SK-N-SH treated with all-trans-retinoic acid at 6 μM for 48 hours (cell line): Measurements from ENCODE around the gene PRPF31.

ENCODE experiments used
- ATAC-seq: fragments of 200-7000 bp; cut with Tn5 transposase; 3 replicates; pipeline ENCODE4 v1.9.1; 2020; ENCODE audit warnings: mild to moderate bottlenecking, moderate library complexity
- BACH2 ChIP-seq: fragments of 250-450 bp; sonication (Bioruptor Pico); IDR thresholded peaks from 2 replicates; pipeline ENCODE4 v1.9.0; 2021; ENCODE audit warnings: mild to moderate bottlenecking, borderline replicate concordance
- CSDC2 ChIP-seq: fragments of 250-450 bp; sonication (Bioruptor Pico); IDR thresholded peaks from 2 replicates; pipeline ENCODE4 v1.5.0; 2020; ENCODE audit warnings: mild to moderate bottlenecking, moderate library complexity
- ESRRG ChIP-seq: fragments of 250-450 bp; sonication (Bioruptor Pico); IDR thresholded peaks from 2 replicates; pipeline ENCODE4 v1.6.1; 2021; ENCODE audit warnings: mild to moderate bottlenecking
- GLIS3 ChIP-seq: fragments of 250-450 bp; sonication (Bioruptor Pico); IDR thresholded peaks from 2 replicates; pipeline ENCODE4 v1.5.0; 2020; ENCODE audit warnings: mild to moderate bottlenecking, moderate library complexity
- ISL1 ChIP-seq: fragments of 250-450 bp; sonication (Bioruptor Pico); IDR thresholded peaks from 2 replicates; pipeline ENCODE4 v2.1.2; 2022; ENCODE audit warnings: mild to moderate bottlenecking, moderate library complexity
- OSR1 ChIP-seq: fragments of 250-450 bp; sonication (Bioruptor Pico); IDR thresholded peaks from 2 replicates; pipeline ENCODE4 v1.8.0; 2022; ENCODE audit warnings: moderate library complexity, mild to moderate bottlenecking, inconsistent platforms
- PPARA ChIP-seq: fragments of 250-450 bp; sonication (Bioruptor Pico); IDR thresholded peaks from 2 replicates; pipeline ENCODE4 v1.5.0; 2020; ENCODE audit warnings: mild to moderate bottlenecking, borderline replicate concordance
- SNAI2 ChIP-seq: fragments of 250-450 bp; sonication (Bioruptor Pico); IDR thresholded peaks from 2 replicates; pipeline ENCODE4 v1.5.0; 2020; ENCODE audit warnings: mild to moderate bottlenecking, moderate library complexity
- TCF4 ChIP-seq: fragments of 250-450 bp; sonication (Bioruptor Pico); IDR thresholded peaks from 2 replicates; pipeline ENCODE4 v1.8.0; 2021; ENCODE audit warnings: mild to moderate bottlenecking, moderate library complexity, borderline replicate concordance
- TOX ChIP-seq: fragments of 250-450 bp; sonication (Bioruptor Pico); IDR thresholded peaks from 2 replicates; pipeline ENCODE4 v1.8.0; 2021; ENCODE audit warnings: mild to moderate bottlenecking, moderate library complexity, borderline replicate concordance
- ZFP3 ChIP-seq: fragments of 250-450 bp; sonication (Bioruptor Pico); IDR thresholded peaks from 2 replicates; pipeline ENCODE4 v1.5.0; 2020; ENCODE audit warnings: mild to moderate bottlenecking, moderate library complexity
- ZFP30 ChIP-seq: fragments of 450-650 bp; formaldehyde crosslinking; IDR thresholded peaks from 2 replicates; pipeline ENCODE4 v1.5.0; 2022; ENCODE audit warnings: mild to moderate bottlenecking, moderate library complexity
- ZNF565 ChIP-seq: fragments of 450-650 bp; formaldehyde crosslinking; conservative IDR thresholded peaks from 2 replicates; pipeline ENCODE4 v1.5.0; 2020; ENCODE audit warnings: low read depth, mild to moderate bottlenecking, moderate library complexity
- ZNF70 ChIP-seq: fragments of 450-650 bp; formaldehyde crosslinking; IDR thresholded peaks from 2 replicates; pipeline ENCODE4 v1.5.0; 2020; ENCODE audit warnings: mild to moderate bottlenecking, moderate library complexity
- ZNF8 ChIP-seq: fragments of 450-650 bp; formaldehyde crosslinking; IDR thresholded peaks from 2 replicates; pipeline ENCODE4 v1.5.0; 2020; ENCODE audit warnings: mild to moderate bottlenecking, moderate library complexity
- TF ChIP-seq, protein P1 (sequence below): fragments of 250-450 bp; sonication (Bioruptor Pico); IDR thresholded peaks from 2 replicates; pipeline ENCODE4 v1.8.0; 2021; ENCODE audit warnings: low read depth, mild to moderate bottlenecking, moderate library complexity, borderline replicate concordance
- TF ChIP-seq, protein P2 (sequence below): fragments of 250-450 bp; sonication (Bioruptor Pico); IDR thresholded peaks from 2 replicates; pipeline ENCODE4 v1.5.1; 2020; ENCODE audit warnings: low read depth, mild to moderate bottlenecking, moderate library complexity
- TF ChIP-seq, protein P3 (sequence below): fragments of 250-450 bp; sonication (Bioruptor Pico); IDR thresholded peaks from 2 replicates; pipeline ENCODE4 v1.5.0; 2020; ENCODE audit warnings: mild to moderate bottlenecking, moderate library complexity
- TF ChIP-seq, protein P4 (sequence below): fragments of 250-450 bp; sonication (Bioruptor Pico); IDR thresholded peaks from 2 replicates; pipeline ENCODE4 v1.8.0; 2020; ENCODE audit warnings: mild to moderate bottlenecking, moderate library complexity, borderline replicate concordance
- TF ChIP-seq, protein P5 (sequence below): fragments of 250-450 bp; sonication (Bioruptor Pico); IDR thresholded peaks from 2 replicates; pipeline ENCODE4 v1.5.1; 2021; ENCODE audit warnings: mild to moderate bottlenecking, moderate library complexity

PRPF31 gene

DNA sequence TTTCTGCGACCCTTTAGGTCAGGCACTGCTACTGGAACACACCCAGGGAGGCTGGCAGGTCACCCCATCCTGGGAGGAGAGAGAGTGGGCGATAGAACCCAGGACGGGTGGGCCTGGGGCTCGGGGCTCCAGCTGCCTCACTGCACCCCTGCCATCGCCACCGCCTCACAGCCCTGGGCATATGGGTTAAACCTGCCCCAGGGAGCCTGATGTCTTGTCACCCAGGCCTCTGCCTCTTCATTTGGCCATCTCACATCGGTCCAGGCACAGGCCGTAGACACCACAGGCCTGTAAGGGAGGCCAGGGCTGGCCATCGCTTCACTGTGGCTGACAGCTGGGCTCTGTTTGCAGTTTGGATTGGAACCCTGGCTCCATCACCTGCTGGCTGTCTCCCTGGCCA lies 10.2 kb downstream of the PRPF31 start:
- ATAC-seq, result no peak
- TF ChIP-seq, protein P1, sequence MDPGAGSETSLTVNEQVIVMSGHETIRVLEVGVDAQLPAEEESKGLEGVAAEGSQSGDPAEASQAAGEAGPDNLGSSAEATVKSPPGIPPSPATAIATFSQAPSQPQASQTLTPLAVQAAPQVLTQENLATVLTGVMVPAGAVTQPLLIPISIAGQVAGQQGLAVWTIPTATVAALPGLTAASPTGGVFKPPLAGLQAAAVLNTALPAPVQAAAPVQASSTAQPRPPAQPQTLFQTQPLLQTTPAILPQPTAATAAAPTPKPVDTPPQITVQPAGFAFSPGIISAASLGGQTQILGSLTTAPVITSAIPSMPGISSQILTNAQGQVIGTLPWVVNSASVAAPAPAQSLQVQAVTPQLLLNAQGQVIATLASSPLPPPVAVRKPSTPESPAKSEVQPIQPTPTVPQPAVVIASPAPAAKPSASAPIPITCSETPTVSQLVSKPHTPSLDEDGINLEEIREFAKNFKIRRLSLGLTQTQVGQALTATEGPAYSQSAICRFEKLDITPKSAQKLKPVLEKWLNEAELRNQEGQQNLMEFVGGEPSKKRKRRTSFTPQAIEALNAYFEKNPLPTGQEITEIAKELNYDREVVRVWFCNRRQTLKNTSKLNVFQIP (CRISPR knock-in tag), result no peak

DNA sequence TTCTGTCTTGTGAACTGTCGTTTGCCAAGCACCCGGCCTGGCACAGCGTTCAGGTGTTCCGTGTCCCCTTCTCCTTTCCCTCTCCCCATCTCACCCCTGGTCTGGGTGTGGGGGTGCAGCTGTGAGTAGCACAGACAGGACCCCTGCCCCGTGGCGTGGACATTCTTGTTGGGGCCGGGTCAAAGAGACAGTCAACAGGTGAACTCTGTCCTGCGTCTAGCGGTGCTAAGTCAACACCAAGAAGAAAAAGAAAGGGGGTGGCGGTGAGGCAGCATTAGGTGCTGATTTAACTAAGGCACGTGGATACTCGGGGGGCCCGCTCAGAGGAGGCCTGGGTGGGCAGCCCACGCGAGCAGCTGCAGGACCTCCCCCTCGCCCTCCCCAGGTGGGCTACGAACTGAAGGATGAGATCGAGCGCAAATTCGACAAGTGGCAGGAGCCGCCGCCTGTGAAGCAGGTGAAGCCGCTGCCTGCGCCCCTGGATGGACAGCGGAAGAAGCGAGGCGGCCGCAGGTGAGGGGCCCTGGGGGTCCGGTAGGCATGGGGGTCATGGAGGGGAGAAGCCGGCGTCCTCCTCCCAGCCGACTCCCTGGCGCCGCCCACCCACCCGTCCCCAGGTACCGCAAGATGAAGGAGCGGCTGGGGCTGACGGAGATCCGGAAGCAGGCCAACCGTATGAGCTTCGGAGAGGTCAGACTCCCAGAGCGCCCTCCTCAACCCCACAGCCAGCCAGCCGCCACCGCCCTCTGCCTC lies 12.3 kb downstream of the PRPF31 start:
- TF ChIP-seq SNAI2 (CRISPR knock-in tag) (no peak), PPARA (CRISPR knock-in tag) (no peak), TOX (CRISPR knock-in tag) (no peak), GLIS3 (CRISPR knock-in tag) (no peak), ZNF565 (CRISPR knock-in tag) (no peak), ZFP30 (CRISPR knock-in tag) (no peak)
- no peak for ATAC-seq

DNA sequence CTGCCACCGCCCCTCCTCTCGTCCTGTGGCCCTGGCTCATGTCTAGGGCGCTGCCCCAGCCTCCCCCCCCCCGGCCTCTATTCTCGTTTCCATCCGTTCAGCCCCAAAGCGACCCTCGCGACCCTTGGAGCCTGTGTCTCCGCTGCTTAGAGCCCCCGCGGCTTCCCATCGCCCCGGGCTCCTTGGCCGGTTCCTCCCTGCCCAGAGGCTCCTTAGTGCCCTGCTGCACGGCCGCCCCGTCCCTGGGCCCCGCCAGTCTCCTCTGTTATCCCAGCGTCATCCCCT lies 12.8 kb downstream of the PRPF31 start:
- ATAC-seq, result no peak
- TF ChIP-seq ESRRG (CRISPR knock-in tag), result no peak
- no peak for TF ChIP-seq ZNF70
- TF ChIP-seq GLIS3 (CRISPR knock-in tag), result no peak
- no peak for TF ChIP-seq ZNF565 (CRISPR knock-in tag)
- TF ChIP-seq, protein P2, sequence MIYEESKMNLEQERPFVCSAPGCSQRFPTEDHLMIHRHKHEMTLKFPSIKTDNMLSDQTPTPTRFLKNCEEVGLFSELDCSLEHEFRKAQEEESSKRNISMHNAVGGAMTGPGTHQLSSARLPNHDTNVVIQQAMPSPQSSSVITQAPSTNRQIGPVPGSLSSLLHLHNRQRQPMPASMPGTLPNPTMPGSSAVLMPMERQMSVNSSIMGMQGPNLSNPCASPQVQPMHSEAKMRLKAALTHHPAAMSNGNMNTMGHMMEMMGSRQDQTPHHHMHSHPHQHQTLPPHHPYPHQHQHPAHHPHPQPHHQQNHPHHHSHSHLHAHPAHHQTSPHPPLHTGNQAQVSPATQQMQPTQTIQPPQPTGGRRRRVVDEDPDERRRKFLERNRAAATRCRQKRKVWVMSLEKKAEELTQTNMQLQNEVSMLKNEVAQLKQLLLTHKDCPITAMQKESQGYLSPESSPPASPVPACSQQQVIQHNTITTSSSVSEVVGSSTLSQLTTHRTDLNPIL (CRISPR knock-in tag), result no peak
- TF ChIP-seq PPARA (CRISPR knock-in tag), result no peak
- no peak for TF ChIP-seq ISL1 (CRISPR knock-in tag)
- TF ChIP-seq BACH2 (CRISPR knock-in tag), result no peak

DNA sequence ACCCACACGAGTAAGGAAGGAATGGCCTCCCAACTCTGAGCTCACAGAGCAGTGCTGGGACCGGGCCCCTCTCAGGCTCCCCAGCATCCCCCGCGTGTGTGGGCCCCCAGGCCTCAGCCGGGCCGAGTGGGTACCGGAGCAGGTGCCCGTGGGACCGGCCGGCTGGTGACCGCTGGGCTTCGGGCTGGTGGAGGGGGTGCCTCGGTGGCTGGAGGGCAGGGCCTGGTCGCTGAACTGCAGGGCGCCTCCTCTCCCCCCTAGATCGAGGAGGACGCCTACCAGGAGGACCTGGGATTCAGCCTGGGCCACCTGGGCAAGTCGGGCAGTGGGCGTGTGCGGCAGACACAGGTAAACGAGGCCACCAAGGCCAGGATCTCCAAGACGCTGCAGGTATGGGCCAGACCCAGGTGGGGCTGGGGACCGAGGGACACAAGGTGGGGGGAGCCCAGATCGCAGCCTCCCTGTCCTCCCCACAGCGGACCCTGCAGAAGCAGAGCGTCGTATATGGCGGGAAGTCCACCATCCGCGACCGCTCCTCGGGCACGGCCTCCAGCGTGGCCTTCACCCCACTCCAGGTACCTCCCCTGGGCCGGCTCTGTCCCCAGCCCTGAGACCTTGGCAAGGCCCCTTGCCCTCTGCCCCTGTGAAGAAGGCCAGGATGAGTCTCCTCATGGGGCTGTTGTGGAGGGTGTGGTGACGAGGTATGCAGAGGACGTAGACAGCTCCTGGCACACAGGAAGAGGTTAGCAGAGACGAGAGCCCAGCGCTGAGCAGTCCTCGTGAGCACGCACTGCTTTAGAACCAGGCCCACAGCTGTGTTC lies 13.5 kb downstream of the PRPF31 start:
- ATAC-seq, result no peak

DNA sequence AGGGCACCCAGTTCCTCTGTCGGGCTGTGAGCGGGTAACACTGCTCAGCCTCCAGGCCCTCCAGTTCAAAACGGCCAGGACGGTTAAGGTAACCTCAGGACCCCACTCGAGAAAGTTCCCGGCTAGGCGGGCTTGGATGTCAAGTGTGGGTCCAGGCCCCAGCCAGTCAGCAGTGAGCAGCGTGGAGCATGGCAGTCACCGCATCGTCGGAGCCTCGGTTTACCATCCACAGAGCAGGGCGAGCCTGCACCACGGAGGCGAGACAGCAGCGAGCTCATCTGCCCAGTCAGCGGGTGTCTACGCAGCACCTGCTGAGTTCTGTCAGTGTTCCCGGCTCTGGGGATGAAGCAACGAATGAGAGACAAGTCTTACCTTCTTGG lies 14.1 kb downstream of the PRPF31 start:
- ATAC-seq, result no peak
- TF ChIP-seq, protein P3, sequence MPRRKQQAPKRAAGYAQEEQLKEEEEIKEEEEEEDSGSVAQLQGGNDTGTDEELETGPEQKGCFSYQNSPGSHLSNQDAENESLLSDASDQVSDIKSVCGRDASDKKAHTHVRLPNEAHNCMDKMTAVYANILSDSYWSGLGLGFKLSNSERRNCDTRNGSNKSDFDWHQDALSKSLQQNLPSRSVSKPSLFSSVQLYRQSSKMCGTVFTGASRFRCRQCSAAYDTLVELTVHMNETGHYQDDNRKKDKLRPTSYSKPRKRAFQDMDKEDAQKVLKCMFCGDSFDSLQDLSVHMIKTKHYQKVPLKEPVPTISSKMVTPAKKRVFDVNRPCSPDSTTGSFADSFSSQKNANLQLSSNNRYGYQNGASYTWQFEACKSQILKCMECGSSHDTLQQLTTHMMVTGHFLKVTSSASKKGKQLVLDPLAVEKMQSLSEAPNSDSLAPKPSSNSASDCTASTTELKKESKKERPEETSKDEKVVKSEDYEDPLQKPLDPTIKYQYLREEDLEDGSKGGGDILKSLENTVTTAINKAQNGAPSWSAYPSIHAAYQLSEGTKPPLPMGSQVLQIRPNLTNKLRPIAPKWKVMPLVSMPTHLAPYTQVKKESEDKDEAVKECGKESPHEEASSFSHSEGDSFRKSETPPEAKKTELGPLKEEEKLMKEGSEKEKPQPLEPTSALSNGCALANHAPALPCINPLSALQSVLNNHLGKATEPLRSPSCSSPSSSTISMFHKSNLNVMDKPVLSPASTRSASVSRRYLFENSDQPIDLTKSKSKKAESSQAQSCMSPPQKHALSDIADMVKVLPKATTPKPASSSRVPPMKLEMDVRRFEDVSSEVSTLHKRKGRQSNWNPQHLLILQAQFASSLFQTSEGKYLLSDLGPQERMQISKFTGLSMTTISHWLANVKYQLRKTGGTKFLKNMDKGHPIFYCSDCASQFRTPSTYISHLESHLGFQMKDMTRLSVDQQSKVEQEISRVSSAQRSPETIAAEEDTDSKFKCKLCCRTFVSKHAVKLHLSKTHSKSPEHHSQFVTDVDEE, result no peak
- TF ChIP-seq PPARA (CRISPR knock-in tag) (no peak), GLIS3 (CRISPR knock-in tag) (no peak), ZFP30 (CRISPR knock-in tag) (no peak), TCF4 (CRISPR knock-in tag) (no peak), ISL1 (CRISPR knock-in tag) (no peak), OSR1 (no peak), BACH2 (CRISPR knock-in tag) (no peak), ESRRG (CRISPR knock-in tag) (no peak), ZFP3 (no peak), ZNF565 (CRISPR knock-in tag) (no peak), ZNF70 (no peak)
- TF ChIP-seq, protein P4, sequence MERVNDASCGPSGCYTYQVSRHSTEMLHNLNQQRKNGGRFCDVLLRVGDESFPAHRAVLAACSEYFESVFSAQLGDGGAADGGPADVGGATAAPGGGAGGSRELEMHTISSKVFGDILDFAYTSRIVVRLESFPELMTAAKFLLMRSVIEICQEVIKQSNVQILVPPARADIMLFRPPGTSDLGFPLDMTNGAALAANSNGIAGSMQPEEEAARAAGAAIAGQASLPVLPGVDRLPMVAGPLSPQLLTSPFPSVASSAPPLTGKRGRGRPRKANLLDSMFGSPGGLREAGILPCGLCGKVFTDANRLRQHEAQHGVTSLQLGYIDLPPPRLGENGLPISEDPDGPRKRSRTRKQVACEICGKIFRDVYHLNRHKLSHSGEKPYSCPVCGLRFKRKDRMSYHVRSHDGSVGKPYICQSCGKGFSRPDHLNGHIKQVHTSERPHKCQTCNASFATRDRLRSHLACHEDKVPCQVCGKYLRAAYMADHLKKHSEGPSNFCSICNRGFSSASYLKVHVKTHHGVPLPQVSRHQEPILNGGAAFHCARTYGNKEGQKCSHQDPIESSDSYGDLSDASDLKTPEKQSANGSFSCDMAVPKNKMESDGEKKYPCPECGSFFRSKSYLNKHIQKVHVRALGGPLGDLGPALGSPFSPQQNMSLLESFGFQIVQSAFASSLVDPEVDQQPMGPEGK (CRISPR knock-in tag), result no peak

More for the DNA sequence above, 13.5 kb downstream of the PRPF31 start:
- TF ChIP-seq GLIS3 (CRISPR knock-in tag) (no peak), PPARA (CRISPR knock-in tag) (no peak), ZNF8 (CRISPR knock-in tag) (no peak), CSDC2 (CRISPR knock-in tag) (no peak), ESRRG (CRISPR knock-in tag) (no peak), OSR1 (no peak), ISL1 (CRISPR knock-in tag) (no peak), ZNF70 (no peak)
- TF ChIP-seq, protein P2 (CRISPR knock-in tag), result no peak
- TF ChIP-seq, protein P5, sequence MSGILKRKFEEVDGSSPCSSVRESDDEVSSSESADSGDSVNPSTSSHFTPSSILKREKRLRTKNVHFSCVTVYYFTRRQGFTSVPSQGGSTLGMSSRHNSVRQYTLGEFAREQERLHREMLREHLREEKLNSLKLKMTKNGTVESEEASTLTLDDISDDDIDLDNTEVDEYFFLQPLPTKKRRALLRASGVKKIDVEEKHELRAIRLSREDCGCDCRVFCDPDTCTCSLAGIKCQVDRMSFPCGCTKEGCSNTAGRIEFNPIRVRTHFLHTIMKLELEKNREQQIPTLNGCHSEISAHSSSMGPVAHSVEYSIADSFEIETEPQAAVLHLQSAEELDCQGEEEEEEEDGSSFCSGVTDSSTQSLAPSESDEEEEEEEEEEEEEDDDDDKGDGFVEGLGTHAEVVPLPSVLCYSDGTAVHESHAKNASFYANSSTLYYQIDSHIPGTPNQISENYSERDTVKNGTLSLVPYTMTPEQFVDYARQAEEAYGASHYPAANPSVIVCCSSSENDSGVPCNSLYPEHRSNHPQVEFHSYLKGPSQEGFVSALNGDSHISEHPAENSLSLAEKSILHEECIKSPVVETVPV (CRISPR knock-in tag), result no peak
- TF ChIP-seq, all 23 proteins: peak for 0
